ENCODE results near the gene CBFA2T2. TPM values are rescaled to one million over a fixed set of nuclear protein-coding genes. Genes with fewer than 3 reads are reported as not detected.
"Not testable (repeated sequence)": the region's sequence is repeated elsewhere in the genome, so short reads cannot be mapped to it uniquely, and the experiment has no call there.

The CBFA2T2 gene
- total RNA-seq, 1 donor from 2014 or later = 84.1 TPM

GRCh38 chr20:33450867-33451266, 39.0 kb upstream of the CBFA2T2 start:
- TF ChIP-seq, protein P1, sequence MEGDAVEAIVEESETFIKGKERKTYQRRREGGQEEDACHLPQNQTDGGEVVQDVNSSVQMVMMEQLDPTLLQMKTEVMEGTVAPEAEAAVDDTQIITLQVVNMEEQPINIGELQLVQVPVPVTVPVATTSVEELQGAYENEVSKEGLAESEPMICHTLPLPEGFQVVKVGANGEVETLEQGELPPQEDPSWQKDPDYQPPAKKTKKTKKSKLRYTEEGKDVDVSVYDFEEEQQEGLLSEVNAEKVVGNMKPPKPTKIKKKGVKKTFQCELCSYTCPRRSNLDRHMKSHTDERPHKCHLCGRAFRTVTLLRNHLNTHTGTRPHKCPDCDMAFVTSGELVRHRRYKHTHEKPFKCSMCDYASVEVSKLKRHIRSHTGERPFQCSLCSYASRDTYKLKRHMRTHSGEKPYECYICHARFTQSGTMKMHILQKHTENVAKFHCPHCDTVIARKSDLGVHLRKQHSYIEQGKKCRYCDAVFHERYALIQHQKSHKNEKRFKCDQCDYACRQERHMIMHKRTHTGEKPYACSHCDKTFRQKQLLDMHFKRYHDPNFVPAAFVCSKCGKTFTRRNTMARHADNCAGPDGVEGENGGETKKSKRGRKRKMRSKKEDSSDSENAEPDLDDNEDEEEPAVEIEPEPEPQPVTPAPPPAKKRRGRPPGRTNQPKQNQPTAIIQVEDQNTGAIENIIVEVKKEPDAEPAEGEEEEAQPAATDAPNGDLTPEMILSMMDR (IDR thresholded peaks at IDR 0.05; ENCODE audit: partially characterized antibody, unreplicated experiment) = no peak
- no peak for DNase-seq
- Mint-ChIP-seq H3K27me3 (ENCODE audit: unreplicated experiment) (no peaks in the 10 kb centered on the region), H3K36me3 (ENCODE audit: unreplicated experiment) (peaks cover 5% of the 10 kb centered on the region), H3K9me3 (ENCODE audit: unreplicated experiment) (peaks cover 2% of the 10 kb centered on the region), H3K4me1 (ENCODE audit: low read depth, unreplicated experiment) (peaks cover 1% of the 10 kb centered on the region), H3K27ac (ENCODE audit: unreplicated experiment) (no peak overlapping the region), H3K4me3 (ENCODE audit: unreplicated experiment) (no peak overlapping the region)

GRCh38 chr20:33456916-33457642, 32.8 kb upstream of the CBFA2T2 start:
- not testable (repeated sequence) for H3K36me3 Mint-ChIP-seq (ENCODE audit: unreplicated experiment); H3K4me1 Mint-ChIP-seq (ENCODE audit: low read depth, unreplicated experiment); H3K27me3 Mint-ChIP-seq (ENCODE audit: unreplicated experiment); H3K9me3 Mint-ChIP-seq (ENCODE audit: unreplicated experiment); H3K27ac Mint-ChIP-seq (ENCODE audit: unreplicated experiment); H3K4me3 Mint-ChIP-seq (ENCODE audit: unreplicated experiment)
- DNase-seq = peak; percentile 91
- TF ChIP-seq, protein P1 (IDR thresholded peaks at IDR 0.05; ENCODE audit: partially characterized antibody, unreplicated experiment) = peak; percentile 93

- Mint-ChIP-seq H3K27ac (ENCODE audit: unreplicated experiment) (no peak overlapping the region), H3K9me3 (ENCODE audit: unreplicated experiment) (no peaks in the 10 kb centered on the region), H3K4me1 (ENCODE audit: low read depth, unreplicated experiment) (peaks cover 8% of the 10 kb centered on the region), H3K4me3 (ENCODE audit: unreplicated experiment) (no peak overlapping the region), H3K27me3 (ENCODE audit: unreplicated experiment) (peaks cover 5% of the 10 kb centered on the region), H3K36me3 (ENCODE audit: unreplicated experiment) (no peaks in the 10 kb centered on the region)
- DNase-seq = no peak
- TF ChIP-seq, protein P1 (IDR thresholded peaks at IDR 0.05; ENCODE audit: partially characterized antibody, unreplicated experiment) = no peak
Measured at GRCh38 chr20:33459599-33459998, 30.3 kb upstream of the CBFA2T2 start.

GRCh38 chr20:33460711-33461110, 29.2 kb upstream of the CBFA2T2 start:
- Mint-ChIP-seq H3K27me3 (ENCODE audit: unreplicated experiment) (peaks cover 11% of the 10 kb centered on the region), H3K4me3 (ENCODE audit: unreplicated experiment) (no peak overlapping the region), H3K4me1 (ENCODE audit: low read depth, unreplicated experiment) (peaks cover 19% of the 10 kb centered on the region), H3K27ac (ENCODE audit: unreplicated experiment) (no peak overlapping the region), H3K9me3 (ENCODE audit: unreplicated experiment) (peaks cover 5% of the 10 kb centered on the region), H3K36me3 (ENCODE audit: unreplicated experiment) (no peaks in the 10 kb centered on the region)
- TF ChIP-seq, protein P1 (IDR thresholded peaks at IDR 0.05; ENCODE audit: partially characterized antibody, unreplicated experiment) = no peak
- DNase-seq = no peak

- Mint-ChIP-seq H3K27ac (ENCODE audit: unreplicated experiment) (no peak overlapping the region), H3K27me3 (ENCODE audit: unreplicated experiment) (peaks cover 15% of the 10 kb centered on the region), H3K4me1 (ENCODE audit: low read depth, unreplicated experiment) (peaks cover 23% of the 10 kb centered on the region)
Measured at GRCh38 chr20:33463332-33464101, 26.4 kb upstream of the CBFA2T2 start.

GRCh38 chr20:33464759-33465158, 25.1 kb upstream of the CBFA2T2 start:
- Mint-ChIP-seq H3K27ac (ENCODE audit: unreplicated experiment) (peak overlapping the region; percentile 90), H3K9me3 (ENCODE audit: unreplicated experiment) (peaks cover 11% of the 10 kb centered on the region), H3K4me3 (ENCODE audit: unreplicated experiment) (peak overlapping the region; percentile 41), H3K27me3 (ENCODE audit: unreplicated experiment) (peaks cover 15% of the 10 kb centered on the region), H3K4me1 (ENCODE audit: low read depth, unreplicated experiment) (peaks cover 23% of the 10 kb centered on the region)
- H3K36me3 Mint-ChIP-seq (ENCODE audit: unreplicated experiment); DNase-seq: not testable (repeated sequence)

More at GRCh38 chr20:33463332-33464101, 26.4 kb upstream of the CBFA2T2 start:
- DNase-seq = no peak
- no peak overlapping the region for H3K4me3 Mint-ChIP-seq (ENCODE audit: unreplicated experiment)
- TF ChIP-seq, protein P1 (IDR thresholded peaks at IDR 0.05; ENCODE audit: partially characterized antibody, unreplicated experiment) = no peak
- peaks cover 11% of the 10 kb centered on the region for H3K9me3 Mint-ChIP-seq (ENCODE audit: unreplicated experiment)
- H3K36me3 Mint-ChIP-seq (ENCODE audit: unreplicated experiment) = no peaks in the 10 kb centered on the region
